ENCODE results near the gene CACNB4.
A peak's percentile ranks its signal among the peaks of the same experiment; 100 is the strongest.
"Not testable (repeated sequence)": the region's sequence is repeated elsewhere in the genome, so short reads cannot be mapped to it uniquely, and the experiment has no call there.

Gene CACNB4

DNA sequence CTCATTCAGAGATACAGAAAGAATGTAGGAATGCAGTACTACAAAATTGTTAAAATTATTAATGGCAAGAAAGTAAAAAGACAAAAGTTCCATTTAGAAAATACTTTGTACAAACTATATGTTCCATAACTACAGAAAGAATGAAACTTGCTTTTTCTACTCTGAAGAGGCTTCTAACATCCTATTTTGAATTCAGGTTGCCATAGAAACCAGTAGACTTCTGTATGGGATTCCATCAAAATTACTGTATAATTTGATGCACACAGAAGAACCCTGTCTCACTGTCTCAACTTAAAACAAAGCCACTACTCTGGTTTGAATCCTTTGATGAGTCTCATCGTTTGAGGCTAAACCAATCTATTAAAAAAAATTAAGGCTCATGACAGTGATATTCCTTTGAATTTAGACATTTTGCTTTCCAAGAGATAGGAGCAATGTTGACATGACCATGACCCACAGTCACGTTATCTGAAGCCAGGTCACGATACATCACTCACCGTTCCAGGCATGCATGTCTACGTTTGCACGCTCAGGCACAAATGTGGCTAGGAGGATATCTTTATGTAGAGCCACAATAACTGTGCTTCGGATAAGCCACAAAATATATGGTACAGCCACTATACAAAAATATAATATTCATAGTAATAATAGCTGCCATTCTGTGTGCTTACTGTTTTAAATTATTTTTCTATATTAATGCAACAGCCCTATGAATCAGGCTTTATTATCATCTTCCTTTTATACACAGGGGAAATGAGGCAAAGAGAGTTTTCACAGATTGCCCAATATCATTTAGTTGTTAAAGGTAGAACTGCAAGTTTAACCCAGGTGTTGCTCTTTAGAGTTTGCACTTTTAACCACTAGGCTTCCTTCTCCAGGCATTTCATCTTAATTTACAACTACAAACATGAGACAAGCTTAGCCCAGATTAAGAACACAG lies 82.4 kb downstream of the CACNB4 start:
- DNase-seq: no peak

DNA sequence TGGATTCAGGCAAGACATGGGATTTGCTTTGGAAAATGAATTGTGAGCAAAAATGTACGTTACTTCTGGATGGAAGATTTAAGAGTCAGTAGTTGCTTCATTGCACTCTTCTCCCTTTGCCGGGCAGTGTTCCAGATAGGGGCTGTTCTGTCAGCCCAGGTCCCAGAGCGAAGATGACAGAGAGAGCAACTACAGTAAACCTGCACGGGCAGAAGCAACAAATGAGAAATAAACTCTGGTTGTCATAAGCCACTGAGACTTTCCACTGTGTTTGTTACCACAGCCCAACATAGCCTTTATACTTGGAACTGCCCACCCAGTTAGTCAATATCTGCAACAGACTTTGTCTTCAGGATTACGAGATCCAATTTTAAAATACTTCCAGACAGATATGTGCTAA lies 83.3 kb downstream of the CACNB4 start:
- no peak for DNase-seq

DNA sequence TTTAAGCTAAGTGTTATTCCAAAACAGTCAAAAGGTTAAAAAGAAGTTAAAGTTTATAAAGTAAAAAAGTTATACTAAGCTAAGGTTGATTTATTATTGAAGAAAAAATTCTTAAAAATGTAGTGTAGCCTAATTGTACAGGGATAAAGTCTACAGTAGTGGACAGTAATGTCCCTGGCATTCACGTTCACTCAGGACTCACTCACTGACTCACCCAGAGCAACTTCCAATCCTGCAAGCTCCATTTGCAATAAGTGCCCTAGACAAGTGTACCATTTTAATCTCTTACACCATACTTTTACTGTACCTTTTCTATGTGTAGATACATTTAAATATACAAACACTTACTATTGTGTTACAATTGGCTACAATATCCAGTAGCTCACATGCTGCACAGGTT lies 86.1 kb downstream of the CACNB4 start:
- no peak for DNase-seq

DNA sequence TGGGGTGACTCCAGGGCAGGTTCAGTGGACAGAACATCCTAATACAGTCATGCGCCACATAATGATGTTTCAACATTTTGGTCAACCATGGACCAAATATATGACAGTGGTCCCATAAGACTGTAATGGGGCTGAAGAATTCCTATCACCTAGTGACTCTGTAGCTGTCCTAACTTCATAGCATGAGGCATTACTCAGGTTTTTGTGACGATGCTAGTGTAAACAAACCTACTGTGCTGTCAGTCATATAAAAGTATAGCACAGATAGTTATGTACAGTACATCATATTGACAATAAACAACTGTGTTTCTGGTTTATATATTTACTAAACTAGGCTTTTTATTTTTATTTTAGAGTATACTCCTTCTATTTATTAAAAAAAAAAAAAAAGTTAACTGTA lies 87.1 kb downstream of the CACNB4 start:
- no peak for DNase-seq

DNA sequence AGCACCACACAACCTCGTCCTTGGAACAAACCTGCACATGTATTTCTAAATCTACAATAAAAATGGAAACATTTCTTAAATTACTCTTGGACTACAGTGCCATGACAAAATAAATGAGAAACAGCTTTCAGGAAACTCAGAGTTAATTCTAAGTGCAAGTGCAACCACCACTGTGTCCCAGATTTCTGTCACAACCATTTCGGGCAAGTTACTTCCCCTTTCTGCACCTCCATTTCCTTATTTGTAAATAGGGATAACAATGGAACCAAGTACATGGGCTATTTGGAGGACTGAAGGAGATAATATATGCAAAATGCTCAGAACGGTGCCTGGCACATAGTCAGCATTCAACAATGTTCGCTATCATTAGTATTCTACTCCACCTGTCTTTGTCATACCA lies 93.2 kb downstream of the CACNB4 start:
- DNase-seq: no peak

DNA sequence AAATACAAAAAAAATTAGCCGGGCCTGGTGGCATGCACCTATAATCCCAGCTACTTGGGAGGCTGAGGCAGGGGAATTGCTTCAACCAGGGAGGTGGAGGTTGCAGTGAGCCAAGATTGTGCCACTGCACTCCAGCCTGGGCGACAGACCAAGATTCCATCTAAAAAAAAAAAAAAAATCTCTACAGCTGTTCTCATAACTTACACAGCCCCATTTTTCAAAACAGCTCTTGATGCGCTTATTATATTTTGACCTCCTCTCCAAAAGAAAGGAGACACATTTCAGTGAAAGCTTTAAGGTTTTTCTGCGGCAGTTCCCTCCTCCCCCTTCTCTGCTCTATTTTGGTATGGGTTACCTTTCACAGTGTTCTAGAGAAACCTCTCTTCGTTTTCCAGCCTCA lies 95.6 kb downstream of the CACNB4 start:
- DNase-seq: not testable (repeated sequence)

DNA sequence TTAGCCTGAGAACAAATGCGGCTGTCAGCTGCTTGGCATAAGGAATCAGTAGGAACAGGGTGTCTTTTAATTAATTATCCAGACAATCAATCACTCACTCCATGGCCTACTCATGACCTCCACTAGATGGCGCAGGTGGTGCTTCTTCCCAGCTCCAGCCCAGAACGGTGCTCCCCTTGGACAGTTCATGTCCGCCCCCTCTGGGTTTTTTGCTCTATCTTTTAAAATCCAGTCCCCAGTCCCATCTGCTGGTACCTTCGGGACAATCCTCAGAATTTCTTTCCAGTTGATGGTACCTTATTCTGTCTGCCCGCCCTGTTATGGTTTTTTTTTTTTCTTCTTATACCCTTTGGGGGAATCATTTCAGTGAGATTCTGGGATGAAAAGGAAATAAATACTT lies 99.8 kb downstream of the CACNB4 start:
- peak; percentile 38 for DNase-seq

DNA sequence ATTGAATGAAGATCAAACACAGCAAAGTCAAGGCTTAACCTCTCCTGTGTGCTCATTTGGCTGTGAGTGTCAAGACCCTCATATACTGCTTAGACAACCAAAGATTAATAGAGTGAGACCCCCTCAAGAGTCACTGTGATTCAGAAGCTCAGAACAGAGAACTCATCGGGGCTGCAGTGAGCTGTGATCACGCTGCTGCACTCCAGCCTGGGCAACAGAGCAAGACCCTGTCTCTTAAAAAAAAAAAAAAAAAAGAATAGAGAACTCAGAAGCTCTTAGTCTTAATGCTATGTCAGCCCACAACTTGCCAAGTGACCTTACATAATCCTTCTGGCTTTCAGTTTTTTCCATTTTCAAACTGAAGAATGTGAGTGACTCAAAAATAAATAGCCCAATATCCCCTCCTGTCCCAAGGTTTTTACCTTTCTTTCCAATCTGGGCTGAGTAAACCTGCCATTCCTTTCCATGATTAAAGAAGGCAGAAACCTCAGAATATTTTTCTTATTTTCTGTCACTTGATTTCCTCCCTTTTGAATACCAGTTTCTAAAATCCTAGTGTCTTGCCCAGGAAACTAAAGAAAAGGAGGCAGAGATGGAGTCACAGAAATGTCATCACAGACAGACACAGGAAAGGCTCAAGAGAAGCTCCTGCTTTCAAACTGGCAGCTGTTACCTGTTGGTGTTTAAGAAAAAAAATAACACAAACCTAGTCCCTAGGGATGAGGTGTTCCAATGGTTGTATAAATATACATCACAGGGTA lies 102.4 kb downstream of the CACNB4 start:
- no peak for DNase-seq

DNA sequence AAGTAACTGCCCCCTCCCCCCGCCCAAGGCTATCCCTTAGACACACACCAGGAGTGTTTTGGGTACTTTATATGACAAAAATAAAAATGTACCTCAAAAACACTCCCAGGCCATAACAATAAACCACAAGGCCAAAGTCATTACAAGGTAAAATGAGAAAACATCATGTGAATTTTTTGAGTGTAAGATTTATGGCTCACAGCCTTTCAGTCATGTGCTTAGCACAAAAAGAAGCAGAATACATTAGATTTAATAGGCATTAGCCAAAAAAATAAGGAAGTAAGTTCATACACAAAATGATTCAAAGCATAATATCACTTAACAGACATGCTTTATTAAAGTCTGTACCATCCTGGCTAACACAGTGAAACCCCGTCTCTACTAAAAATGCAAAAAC lies 103.7 kb downstream of the CACNB4 start:
- no peak for DNase-seq

DNA sequence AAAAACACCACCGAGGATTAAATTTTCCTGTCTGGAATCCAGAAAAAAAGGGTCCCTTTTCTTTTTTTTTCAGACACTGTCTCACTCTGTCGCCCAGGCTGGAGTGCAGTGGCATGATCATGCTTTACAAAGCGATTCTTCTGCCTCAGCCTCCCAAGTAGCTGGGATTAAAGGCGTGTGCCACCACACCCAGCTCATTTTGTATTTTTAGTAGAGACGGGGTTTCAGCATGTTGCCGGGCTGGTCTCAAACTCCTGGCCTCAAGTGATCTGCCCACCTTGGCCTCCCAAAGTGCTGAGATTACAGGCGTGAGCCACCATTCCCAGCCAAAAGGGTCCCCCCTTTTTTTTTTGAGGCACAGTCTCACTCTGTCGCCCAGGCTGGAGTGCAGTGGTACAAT lies 104.7 kb downstream of the CACNB4 start:
- not testable (repeated sequence) for DNase-seq

DNA sequence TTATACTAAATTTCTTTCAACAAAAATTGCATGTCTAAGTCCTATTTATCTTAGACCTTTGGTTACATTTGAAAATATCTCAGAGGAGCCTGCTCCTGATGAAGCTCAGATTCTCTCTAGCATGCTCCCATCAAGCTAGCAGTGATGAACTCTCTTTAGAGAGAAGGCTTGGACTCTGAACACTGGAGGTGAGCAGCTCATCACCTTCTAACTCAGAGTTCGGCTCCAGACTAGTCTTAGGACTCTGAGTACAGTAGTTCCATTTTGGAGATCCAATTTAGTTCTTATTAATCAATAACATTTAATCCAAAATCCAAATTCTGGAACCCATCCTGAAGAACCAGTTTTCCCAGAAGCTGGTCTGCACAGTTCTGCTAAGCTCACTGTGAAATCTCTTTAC lies 107.8 kb downstream of the CACNB4 start:
- no peak for DNase-seq

DNA sequence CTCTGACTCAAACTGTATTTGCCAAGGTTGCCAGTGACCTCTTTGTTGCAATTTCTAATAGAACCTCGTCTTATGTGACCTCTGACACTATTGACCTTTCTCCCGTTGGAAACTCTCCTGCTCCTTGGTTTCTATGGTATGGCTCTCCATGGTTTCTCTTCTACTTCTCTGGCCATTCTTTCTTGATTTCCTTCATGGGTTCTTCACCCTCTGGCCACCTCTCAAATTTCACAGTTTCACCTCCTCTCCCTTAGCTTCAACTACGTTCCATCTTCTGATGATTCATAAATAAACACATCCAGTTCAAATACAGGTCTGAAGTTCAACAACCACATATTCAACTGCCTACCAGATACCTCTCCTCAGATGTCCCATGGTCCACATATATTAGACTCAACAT lies 109.5 kb downstream of the CACNB4 start:
- DNase-seq: no peak

DNA sequence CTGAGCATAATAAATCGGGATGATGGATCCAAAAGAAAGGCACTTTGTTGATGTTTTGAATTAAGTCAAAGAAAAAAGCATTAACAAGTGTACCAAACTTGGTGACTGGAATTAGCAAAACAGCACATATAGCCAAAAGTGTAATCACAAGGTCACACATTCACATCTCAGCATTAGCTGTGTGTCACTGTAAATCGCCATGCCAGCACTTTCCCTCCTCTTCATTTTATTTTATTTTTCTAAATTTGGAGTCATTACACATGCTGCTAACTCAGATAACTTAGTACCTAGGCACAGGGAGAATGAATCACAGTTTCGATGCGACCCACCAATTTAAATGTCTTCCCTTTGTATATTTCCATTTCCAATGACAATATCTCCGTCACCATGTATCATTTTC lies 111.4 kb downstream of the CACNB4 start:
- DNase-seq: no peak

DNA sequence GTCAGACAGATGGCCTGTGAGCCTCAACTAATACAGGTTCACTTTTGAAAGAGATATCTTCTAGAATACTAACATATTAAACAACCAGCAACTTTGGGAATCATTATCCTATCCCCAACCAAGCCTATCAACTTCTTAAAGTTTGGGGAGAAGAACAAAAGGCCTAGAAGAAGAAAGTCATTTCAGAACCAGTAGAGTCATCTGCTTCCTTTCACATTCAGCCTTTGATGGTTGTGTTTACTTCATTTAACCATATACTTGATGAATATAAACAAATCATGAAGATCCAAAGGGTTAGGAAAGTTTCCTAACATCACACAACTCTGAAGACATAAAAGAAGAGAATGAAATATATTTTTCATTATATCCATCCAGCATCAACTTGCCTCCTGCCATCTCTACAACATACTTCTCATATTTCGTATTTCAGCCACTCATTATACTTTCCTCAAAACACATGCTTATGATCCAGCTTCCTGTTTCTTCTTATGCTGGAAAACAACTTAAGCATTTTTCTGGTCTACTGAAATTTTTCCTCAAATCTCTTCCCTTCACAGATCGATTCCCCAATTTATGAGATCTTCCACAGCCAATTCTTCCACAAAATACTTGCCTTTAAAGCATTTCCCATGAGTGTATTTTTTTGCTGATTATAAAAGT lies 114.3 kb downstream of the CACNB4 start:
- DNase-seq: no peak

DNA sequence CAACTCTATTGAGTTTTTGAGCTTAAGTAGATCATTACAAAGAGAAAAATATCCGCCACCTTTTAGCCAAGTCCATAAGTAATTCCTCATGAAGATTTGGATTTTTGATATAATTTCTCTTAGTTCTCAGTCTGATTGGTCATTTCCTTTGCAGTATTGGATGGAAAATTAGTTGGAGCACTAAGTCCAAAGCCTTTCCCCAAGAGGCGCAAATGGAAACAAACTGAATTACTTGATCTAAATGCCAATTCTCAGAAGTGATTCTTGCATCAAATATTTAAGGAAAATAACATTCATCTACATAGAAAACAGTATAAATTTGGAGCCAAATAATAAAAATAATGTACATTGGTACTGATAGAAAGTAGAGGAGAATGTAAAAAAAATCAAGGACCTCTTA lies 115.6 kb downstream of the CACNB4 start:
- DNase-seq: no peak

DNA sequence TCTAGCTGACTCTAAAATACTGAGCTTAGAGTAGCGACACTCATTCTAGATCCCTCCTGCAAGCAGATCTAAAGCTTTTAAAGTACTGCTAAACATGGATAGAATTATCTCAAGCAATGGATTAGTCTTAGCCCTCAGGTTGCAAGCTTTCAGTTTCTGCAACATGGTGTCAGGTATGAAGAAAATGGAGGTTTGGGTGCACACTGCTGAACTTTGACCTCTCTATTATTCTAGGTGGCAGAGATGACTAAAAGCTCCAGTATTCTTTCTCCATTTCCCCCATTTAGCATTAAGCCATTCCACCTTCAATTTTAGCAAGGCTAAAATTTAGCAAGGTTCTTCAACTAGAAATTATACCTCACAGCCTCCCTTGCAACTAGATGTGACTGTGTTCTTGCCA lies 117.0 kb downstream of the CACNB4 start:
- no peak for DNase-seq

DNA sequence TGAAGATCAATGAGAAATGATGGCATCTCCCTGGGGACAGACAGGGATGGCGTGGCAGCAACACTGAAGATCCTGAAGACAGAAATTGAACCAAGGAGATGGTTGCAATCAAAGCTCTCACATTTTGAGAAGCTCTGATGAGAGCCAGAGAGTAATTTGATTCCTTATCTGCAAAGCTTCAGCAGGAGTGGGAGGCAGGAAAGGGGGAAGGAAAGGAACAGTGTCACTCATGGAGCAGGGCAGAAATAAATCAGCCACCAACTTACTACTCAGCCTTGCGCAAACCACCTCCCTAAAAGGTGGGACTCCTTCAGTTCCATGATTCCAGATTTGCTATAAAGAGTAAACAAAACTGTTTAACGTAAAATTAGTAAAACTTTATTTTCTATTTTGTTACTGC lies 119.2 kb downstream of the CACNB4 start:
- DNase-seq: no peak

DNA sequence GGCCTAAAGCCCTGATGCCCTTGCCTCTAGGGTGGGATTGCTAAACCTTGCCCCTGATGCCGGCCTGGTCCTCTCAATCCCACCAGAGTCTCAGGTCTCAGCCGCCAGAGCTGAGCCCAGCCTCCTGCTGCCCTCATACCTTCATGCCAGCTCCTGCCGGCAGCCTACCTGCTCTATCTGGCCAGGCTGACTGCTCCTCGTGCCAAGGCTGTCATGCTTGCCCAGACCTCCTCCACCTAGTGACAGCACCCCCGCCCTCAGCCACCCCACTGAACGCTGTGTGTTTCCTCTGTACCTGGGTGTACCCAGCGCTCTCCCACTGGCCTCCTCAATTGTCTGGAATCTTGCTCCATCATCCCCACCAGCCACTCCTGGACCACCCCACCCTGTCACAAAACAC lies 120.1 kb downstream of the CACNB4 start:
- no peak for DNase-seq

DNA sequence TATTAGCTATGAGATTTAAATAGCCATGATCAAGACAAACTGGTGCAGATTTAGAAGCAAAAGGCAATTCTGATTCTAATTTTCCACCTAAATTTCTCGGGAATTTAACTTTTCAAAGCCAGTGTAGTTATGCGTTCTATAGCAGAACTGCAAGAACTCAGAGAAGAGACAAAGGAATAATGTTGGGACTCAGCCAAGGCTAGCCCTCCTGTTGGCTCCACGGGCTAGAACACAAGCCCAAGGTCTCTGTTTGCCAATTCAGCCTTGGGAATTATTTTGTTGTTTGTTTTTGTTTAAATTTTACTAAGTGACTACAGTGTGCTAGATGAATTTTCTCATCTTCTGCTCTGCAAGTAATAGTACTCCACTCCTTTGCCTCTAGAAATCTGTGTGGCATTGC lies 121.2 kb downstream of the CACNB4 start:
- DNase-seq: no peak

DNA sequence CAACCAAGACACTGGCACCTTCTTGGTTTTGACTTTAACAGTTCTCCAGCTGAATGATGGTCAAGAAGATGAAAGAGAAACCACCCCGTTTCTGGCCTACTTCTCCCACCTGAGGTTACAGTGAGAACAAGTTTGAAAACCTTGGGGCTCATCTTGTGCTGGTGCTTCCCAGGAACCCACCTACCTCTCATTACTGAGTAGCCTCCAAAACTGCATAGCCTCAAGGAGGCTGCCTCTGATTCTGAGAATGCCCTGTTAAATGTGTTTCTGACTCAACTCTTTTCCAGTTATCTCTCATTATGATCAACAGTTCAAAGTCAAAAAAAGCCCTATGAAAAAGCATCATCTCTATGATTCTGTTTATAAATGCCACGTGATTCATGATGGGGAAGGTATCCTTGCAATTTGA lies 121.9 kb downstream of the CACNB4 start:
- DNase-seq: no peak

DNA sequence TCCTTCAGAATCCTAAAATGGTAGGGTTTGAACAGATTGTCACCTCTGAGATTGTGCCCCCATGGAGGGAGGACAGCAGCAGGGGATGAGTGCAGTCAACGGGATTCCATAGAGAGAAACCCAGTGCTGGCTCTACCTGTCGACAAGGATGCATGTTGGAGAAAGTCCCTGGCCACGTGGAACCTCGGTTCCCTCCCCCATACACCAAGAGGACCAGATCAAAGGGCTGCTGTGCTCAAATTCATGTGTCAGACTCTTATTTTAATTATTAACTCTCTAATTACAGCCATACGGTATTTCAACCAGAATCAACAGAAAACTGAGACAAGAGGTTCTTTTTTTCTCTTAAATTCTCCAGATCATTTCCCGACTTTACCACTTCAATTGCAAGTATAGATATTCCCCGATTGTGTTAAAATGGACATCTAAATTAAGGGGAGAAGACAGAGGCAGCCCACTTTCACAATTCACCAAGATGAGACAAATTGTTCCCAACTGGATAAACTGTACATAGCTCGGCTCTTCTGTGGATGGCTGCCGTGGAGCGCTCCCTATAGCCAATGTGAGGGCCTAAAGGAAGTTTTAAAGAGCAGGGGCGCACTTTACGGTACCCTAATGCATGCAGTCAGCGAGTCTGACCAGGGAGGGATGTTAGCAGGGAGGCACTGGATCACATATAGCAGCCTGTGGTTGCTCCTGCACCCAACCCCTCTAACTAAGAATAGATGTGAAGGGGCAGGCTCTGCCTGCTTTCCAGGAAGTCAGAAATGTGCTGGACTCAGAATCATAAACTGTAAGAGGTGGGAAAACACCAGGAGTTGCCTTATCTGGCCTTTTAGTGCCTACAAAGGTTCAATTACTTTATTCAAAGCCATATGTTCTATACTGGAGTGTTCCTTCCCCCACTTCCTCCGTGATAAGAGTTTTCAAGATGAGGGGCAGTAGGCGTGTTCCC lies 123.1 kb downstream of the CACNB4 start:
- no peak for DNase-seq

DNA sequence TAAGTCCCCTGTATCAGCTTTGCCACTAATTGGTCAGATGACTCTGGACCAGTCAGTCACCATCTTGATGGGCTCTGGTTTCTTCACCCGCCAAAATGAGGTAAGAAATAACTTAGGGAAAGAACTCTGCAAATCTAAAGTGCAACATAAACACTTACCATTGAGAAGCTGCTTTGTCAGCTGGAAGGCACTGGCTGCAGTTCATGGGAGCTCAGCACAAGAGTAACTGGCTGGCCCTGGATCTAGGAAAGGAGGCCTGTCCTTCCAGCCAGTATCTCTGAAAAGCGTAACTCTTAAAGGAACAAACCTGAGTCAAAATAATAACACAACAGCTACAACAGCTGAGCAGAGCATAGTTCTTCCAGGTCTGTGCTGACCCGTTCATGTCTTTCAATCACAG lies 123.9 kb downstream of the CACNB4 start:
- DNase-seq: no peak

DNA sequence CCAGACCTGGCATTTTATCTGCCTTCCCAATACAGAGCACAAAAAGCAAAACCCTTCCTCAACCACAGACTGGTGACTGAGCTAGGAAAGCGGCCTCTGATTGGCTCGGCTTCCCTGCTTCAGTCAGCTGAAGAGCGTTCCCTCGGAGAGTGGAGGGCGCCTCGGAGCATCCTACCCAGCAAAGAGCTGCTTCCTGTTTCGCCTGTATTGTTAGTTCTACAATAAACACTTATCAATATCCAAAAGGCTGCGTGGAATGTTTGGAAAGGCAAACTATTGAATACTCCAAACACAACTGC lies 125.0 kb downstream of the CACNB4 start:
- no peak for DNase-seq

Data from activated naive CD4-positive, alpha-beta T cell treated with Interleukin-2 at 50 U/mL for 16 hours (primary cell).